Eye (tissue), 1 donor: ENCODE data around the gene IQSEC3.
A peak's percentile ranks its signal among the peaks of the same experiment; 100 is the strongest.

Experiments
- DNase-seq: peaks from one replicate; pipeline ENCODE4 v3.0.0-alpha.2; 2015

Gene IQSEC3

DNA sequence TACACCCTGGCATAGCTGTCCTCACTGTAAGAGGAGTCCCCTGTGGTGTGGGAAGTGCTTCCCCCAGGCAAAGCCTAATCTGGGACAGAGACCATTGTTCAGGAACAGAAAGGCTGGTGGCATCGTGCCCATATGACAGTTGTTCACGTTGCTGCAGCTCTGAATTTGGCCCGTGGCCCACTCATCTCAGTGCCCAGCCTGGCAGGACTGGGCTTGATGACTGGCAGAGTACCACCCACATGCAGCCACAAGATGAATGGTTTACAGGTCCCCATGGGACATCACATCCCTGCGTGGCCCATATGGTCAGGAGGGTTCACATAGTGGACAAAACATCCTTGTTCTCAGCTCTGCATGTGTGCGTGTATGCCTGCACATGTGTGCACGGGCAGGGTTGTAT lies 17.5 kb downstream of the IQSEC3 start:
- DNase-seq: no peak

DNA sequence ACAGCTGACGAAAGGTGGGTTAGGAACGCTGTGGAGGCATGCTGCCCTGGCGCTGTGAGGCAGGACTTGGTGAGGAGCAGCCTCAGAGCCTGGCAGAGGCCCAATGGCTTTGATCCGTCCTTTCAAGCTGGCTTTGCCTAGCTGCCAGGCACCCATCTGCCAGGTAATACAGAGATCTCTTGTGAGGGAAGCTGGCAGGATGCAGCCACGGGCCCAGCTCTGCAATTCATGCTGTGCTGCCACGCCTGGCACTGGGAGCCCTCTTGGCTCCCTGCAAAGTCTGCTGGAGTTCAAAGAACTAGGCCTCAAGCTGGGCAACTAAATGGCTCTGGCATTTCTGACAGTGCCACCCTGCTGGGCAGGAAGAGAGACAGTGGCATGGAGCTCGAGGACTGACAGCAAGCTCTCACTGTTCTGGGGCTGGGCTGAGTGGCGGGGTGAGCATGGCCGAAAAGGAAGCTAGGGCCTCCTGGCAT lies 18.7 kb downstream of the IQSEC3 start:
- no peak for DNase-seq

DNA sequence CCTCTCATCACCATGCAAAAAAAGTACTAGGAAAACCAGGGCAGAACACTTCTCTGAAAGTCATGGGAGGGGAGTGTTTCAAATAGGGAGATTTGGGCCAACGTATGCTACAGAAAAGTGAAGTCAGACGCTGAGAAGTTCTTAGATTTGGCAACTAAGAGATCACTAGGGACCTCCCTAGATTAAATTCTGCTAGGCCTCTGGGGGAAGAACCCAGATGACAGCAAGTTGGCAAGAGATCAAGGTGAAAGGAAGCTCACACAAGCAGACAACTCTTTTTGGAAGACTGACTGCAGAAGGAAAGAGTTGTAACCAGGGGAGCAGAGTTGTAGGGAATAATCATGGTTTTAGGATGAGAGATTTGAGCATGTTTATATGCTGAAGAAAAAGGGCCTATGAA lies 20.7 kb downstream of the IQSEC3 start:
- no peak for DNase-seq

DNA sequence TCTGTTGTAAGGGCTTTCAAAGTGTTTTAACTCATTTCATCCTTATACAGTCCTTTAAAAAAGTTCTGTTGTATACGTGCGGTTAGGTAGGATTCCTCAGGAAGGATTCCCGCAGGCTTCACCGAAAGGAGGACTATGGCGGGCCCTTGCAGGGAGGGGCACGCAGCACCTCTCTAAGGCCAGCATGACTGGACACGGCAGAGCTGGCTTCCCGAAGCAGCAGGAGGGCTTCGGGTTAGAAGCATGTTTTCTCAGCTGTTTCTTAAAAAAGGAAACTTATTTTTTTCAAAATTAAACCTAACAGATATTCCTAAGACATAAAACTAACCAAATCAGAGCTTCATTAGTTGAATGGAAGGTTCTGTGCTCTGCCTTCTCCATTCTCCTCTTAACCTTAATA lies 21.3 kb downstream of the IQSEC3 start:
- DNase-seq: no peak

DNA sequence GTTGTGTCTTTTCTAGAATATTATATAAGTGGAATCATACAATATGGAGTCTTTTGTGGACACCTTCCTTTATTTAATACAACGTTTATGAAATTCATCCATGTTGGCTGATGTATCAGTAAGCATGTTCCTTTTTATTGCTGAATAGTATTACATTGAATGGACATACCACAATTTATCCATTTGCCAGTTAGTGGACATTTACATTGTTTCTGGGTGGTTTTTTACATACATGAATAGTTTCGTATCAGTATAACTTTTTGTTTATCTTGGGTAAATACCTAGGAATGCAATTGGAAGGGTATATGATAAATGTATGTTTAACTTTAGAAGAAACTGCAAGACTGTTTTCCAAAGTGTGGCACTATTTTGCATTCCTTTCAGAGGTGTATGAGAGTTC lies 23.1 kb downstream of the IQSEC3 start:
- no peak for DNase-seq

DNA sequence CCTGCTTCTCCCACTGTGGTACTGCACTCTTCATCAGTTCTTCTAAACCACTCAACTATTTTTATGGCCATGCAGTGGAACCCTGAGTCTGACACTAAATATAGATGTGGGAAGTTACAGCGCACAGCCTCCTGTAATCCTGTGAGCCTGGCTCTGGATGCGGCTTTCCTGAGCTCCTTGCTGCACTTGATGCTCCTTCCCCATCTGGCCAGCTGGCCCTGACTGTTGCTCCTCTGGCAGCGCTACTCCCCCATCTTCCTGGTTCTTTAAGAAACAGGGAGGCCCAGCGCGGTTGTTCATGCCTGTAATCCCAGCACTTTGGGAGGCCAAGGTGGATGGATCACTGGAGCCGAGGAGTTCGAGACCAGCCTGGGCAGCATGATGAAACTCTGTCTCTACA lies 24.6 kb downstream of the IQSEC3 start:
- DNase-seq: no peak

DNA sequence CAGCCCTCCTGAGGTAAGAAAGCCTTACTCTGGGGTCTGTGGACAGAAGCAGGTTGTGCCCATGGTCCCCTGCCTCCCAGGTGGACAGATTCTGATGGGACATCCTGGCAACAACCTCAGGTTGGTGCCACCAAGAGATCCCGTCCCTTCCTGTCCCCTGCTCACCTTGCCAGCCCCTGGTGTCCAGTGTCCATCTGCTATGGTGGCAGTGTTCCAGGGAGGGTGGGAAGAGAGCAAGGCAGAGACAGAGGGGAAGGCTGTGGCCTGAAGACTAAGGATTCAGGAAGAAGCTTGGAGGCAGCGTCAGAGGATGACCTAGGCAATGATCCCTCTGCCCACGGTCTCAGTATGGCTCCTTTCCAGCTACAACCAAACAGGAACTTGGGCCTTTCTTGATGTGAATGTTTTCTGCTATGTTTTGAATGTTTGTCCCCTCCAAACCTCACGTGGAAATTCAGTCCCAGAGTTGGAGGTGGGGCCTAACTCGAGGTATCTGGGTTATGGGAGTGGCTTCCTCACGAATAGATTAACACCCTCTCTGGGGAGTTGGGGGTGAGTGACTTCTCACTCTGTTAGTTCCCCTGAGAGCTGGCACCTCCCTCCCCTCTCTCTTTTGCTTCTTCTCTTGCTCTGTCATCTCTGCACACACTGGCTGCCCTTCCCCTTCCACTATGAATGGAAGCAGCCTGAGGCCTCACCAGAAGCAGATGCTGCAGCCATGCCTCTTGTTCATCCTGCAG lies 26.9 kb downstream of the IQSEC3 start:
- DNase-seq: no peak

DNA sequence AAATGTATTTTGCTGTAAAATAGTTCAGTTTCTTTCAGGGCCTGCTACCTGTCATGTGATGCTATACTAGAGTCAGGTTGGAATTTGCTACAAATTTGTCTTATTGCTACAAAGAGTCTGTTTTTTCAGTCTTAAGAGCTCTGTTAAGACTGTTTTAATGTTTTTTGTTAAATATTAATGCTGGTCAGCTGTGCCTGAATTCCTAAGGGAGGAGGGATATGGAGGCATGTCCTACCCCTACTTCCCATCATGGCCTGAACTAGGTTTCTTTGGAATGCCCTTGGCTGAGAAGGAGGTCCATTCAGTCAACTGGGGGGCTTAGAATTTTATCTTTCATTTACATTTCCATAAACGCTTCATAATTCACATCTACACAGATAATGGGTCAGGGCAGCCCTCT lies 30.0 kb downstream of the IQSEC3 start:
- no peak for DNase-seq

DNA sequence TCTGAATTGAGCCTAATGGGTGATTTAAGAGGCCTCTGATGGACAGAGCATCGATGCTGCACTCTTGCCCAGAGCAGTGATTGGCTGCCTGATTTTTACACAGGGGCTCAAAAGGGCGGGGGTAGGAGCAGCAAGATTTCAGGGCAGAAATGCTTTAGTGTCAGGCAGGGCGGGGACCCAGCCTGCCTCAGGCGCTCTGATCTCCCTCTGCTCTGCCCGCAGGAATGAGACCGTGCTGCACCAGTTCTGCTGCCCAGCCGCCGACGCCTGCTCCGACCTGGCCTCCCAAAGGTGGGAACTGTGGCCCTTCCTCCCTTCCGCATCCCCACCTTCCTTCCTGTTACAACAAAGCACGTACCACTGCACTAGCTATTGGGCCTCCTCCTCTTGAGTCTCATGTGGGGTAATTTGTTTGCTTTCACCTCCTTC lies 32.4 kb downstream of the IQSEC3 start:
- DNase-seq: peak; percentile 41

DNA sequence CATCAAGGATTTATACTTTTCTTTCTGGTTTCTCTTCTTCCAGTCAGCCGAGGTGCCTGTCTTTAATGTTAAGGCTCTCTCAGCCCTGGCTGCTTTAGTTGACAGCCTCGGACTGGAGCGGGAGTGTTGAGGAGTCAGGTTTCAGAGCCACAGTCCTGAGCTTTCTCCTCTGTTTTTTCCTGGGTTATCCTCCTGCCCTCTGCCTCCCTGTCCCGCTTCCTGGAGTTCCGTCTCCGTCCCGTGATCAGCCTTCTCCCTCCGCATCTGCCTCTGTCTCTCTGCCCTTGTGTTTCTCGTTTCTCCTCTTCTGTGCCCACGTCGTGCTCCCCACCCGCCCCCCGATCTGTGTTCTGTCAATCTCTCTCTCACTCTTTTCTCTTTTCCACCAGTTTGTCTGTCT lies 33.0 kb downstream of the IQSEC3 start:
- DNase-seq: no peak

DNA sequence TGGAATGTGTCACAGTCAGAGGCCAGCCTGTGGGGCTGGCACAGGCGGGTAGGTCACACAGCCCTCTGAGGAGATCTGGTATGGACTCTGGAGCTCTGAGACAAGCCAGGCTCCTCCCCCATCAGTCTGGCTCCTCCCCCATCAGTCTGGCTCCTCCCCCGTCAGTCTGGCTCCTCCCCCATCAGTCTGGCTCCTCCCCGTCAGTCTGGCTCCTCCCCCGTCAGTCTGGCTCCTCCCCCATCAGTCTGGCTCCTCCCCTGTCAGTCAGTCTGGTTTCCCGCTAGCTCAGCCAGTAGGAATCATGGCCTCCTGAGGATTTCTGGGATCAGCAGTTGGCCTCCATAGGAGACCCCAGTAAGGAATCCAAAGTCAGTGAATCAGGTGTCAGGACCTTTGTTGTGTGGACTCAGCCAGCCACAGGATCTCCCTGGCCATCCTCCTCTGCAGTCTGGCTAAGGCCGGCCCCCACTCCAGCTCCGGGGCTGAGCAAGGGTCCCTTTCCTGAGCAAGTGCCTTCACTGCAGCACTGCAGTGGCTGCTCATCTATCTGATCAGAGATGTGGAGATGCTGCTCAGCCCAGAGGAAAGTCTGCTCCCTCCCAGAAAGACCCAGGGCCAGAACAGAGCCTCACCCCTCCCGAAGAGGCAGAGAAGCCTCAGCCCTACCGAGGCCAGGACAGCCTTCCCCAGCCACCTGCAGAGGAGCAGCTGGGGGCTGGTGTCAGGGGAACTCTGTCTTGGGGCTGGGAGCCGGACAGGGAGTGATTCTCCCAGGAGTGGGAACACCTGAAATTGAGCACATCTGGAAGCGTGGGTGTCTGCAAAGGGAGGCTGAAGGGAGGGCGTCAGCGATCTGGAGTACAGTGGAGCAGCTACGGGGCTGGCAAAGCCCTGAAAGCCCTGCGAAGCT lies 35.7 kb downstream of the IQSEC3 start:
- DNase-seq: no peak

DNA sequence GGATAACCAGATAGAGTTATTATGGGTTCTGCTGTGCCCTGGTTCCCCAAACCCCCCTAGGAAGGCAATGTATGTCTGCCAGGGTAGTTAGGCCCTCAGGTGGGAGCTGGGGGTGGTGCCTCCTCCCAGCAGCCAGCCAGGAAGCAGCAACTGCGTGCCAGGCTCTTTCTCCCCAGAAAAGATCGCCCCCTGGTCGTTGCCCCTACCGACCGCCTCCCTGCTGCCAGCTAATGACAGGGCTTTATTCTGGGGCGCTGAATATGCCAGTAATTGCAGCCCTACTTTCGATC lies 36.3 kb downstream of the IQSEC3 start:
- no peak for DNase-seq

DNA sequence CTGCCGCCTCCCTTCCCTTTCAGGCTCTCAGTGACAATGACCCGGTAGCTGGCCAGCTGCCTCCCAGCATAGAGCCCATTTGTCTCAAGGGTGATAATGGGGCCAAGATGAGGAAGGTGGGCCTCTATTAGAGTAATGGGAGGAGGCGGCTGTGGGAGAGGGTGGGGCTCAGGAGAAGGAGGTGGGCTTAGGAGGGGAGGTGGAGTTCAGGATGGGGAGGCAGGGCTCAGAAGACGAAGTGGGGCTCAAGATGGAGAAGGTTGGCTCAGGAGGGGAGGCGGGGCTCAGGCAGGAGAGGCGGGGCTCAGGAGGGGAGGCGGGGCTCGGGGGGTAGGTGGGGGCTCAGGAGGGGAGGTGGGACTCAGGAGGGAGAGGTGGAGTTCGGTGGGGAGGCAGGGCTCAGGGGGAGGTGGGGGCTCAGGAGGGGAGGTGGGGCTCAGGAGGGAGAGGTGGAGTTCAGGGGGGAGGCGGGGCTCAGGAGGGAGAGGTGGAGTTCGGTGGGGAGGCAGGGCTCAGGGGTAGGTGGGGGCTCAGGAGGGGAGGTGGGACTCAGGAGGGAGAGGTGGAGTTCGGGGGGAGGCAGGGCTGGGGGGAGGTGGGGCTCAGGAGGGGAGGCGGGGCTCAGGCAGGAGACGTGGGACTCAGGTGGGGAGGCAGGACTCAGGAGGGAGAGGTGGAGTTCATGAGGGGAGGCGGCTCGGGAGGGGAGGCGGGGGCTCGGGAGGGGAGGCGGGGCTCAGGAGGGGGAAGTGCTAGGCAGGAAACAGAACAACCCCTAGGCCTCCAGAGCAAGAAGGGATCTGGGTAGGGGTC lies 36.8 kb downstream of the IQSEC3 start:
- peak; percentile 83 for DNase-seq

DNA sequence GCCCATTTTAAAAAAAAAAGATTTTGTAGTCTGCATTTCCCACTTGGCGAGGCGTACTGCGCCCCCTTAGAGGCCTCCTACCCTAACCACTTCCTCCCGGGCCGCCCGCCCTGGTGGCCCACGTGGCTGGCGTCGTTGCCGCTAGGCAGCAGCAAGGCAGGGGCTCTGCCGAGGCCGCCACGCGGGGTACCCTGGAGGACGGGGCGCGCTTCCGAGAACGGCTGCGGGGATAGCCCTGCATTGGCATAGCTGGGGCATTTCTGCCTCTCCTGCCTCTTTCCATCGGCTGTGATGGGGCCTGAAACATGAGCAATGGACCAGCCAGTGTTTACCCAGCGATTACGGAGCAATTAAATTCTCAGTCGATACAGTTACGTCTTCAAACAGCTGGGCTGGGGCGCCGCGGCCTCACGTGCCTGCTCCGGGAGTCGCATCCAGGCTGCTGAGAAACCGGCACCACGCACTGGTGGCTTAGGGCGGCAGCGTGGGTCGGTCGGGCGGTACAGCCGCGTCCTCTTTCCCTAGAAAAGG lies 38.0 kb downstream of the IQSEC3 start:
- DNase-seq: peak; percentile 68

DNA sequence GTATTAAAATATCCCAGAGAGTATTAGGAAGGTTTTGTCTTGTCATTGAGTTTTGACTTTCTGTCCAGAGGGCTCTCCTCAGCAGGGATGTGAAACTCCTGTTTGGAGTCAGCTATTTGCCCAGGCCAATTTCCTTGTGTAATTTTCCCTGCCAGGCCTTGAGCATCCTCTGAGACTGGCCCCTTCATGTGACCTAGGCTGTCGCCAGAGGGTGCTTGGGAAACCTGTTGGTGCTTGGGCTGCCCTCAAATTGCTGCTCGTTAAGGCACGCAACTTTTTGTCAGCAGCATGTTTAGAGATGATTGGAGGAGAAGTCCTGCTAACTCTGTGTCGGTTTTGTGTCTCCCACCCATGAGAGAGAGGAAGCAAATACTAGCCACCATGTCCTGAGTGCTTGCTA lies 39.1 kb downstream of the IQSEC3 start:
- DNase-seq: no peak

DNA sequence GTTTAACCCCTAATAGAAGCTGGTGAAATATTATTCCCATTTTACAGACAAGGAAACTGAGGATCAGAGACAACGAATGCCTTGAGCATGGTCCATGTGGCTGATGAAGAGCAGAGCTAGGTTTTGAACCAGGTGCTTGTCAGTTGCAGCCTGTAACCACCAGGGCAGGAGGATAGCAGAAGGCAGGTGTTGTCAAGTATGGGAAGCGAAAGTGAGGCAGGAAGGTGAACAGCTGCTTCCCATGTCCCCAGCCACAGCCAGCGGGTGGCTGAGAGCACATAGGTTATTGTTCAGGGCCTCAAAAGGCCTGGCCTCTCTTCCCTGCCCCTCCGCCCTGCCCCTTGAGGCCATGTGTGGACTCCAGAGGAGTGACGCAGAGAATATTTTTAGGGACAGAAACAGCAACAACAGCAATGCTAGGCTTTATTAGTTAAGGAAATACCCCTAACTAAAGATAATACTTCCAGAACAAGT lies 39.6 kb downstream of the IQSEC3 start:
- DNase-seq: no peak

DNA sequence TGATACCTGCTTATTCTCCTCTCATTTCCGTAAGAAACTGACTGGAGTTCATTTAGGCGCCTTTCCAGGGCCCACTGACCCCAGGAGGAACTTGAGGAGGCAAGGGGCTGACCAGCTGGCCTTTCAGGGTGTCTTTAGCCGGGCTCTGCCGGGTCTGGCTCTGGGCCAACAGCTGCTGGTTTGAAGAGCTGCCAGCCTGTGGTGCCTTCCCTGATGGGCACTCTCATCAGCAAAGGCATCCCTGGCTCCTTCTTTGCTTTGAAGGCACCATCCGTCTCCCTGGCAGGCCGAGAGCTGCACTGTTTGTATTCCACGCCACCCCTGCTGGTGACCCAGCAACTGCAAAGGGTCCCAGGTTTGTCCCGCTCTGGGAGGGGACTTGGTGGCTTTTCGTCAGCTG lies 42.0 kb downstream of the IQSEC3 start:
- no peak for DNase-seq

DNA sequence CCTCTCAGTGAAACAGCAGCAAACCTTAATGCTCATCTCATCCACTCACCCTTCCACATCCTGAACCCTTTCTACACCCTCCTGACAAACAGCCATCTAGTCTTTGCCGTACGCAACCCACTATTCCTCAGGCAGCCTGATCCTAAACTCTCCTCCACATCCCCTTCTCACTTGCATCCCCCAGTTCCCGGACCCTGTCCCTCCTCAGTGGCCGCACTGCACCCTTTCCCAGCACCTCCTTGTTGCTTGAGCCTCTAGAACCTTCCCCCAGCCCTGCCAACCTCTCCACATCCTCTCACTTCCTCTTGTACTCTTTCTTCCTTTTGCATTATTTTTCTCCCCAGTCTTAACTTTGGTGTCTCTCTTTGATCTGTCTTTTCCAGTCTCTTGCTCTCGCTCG lies 42.9 kb downstream of the IQSEC3 start:
- DNase-seq: no peak

DNA sequence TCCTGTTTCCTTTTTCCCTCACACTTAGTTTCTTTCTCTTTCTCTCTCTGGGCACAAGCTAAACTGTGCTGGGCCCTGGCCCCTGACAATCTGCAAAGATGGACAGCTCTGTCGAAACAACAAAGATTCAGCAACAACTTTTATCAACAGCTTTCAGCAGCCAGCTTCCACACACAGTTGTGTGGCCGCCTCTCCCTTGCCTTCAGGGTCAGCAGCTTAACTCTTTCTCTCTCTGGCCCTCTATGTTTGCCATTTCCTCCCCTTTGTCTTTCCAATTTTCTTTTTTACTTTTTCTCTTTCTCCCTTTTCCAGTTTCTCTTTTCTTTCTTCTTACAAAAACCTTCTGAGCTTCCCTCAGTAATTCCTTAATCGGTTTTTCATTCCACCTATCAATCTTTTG lies 43.3 kb downstream of the IQSEC3 start:
- no peak for DNase-seq

DNA sequence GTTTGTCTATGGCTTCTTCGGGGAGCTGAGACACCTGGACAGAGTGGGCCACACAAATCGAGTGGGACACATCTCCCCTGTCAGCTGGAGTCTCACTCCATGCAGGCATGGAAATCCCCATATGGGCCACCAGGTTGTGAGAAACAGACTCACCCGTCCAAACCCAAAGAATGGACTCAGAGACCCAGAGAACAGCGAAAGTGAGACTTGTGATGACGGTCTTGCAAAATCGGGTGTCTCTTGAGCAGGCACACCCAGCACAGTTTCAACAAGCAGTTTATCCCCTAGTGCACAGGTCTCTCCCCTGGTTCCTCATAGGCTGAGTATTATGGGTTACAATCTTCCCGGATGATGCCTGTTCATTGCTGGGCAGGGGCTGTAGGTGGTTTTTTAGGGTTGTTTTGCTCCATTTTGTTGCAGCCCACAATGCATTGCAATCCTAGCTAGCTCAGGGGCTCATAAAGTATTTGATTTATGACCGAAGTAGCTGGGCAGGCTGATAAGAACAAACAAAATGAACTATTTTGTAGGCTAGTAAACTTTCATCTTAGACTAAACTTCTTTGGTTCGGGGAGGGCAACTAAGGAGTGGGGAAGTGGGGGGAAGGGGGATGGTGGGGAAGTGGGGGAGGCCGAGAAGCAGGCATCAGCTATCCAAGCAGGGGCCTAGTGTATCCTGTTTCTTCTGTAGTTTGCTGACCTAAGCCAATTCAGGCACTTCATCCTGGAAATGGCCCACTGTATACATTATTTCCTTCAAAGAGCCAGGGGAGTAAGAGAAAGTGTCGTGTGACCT lies 45.3 kb downstream of the IQSEC3 start:
- DNase-seq: no peak

DNA sequence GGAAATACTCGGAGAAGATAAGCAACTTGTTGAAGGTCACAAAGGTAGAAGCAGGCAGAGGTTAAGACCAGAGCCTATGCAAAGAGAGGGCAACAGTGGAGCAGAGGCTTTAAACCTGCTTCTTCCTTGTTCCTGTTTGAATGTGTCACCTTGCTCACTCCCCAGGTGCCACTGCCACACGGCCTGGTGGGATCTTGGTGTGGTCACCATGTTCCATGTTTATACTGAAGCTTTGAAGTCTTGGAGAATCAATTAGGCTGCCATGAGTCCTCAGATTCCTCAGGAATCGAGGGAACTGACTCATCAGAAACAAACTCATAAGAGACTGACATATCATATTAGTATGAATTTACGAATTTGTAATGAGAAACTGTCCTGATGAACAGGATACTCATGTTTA lies 46.8 kb downstream of the IQSEC3 start:
- DNase-seq: no peak

DNA sequence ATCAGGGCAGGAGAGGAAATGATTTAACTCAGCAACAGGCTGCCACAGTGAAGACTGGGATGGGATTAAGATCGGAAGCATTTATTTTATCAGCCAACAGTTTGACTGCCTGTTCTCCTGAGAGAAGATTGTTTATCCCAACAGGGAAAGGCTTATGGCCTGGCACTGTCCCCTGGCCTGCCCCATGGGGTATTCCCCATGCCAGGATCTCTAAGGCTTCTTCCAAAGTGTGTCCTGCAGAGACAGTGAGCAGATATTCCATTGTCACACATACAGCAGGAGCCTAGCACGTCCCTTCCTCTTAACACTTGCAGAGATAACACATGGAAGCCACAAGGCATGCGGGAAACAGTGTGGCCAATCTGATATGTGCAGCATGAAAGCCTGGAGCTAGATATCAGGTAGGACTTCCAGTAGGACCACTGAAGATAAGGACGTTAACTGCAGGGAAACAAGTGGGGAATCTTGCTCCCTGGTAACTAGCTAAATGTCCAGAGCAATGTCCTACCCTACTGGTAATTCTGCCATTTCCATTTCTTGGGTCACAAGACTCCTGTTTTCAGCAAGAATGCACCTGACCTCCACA lies 48.2 kb downstream of the IQSEC3 start:
- DNase-seq: no peak
